ENCODE data around the gene FAM20A.

DNA sequence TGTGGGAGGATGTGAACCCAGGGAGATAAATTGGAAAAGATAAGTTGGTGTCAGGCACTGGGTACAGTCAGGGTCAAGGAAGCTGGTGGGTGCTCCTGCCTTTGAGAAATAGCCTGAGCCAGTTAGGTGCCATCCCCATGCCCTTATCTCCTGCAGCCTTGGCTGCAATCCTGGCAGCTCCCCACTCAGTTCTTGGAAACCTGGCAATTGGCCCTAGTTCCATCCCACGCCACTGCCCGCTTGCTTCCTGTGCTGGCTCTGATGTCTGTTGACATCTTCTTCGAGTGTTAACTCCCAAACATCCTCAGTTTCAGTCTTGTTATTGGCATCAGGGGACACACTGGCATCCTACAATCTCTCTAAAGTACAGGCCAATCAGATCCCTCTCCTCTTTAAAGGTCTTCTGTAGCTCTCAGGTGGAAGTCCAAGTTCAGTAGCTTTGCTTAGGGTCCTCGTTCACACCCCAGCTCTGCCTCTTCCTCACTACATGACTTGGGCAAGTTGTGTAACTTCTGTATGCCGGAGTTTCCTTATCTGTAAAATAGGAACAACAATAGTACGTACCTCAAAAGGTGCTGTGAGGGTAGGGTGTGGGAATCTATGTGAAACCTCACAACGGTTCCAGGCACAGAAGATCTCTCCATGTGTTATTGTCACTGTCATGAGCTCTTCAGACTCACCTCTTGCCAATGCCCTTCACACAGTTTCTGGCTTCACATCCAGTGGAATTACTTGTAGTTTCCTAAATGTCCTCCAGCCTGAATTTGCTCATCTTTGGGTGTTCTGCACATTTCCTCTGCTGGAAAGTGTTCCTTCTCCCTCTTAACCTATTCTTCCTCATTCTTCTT is 102.5 kb downstream of the FAM20A start:
- no peak for TF ChIP-seq CTCF (IDR thresholded peaks at IDR 0.05 in 4 of 5, conservative IDR thresholded peaks at IDR 0.05 in 1 of 5)
- no peak for TF ChIP-seq POLR2A (IDR thresholded peaks at IDR 0.05)

Measured in gastrocnemius medialis (tissue), 4 donors.